Measurements from ENCODE around the gene ILK. TPM values are rescaled to one million over a fixed set of nuclear protein-coding genes. Genes with fewer than 3 reads are reported as not detected.

ILK gene
- total RNA-seq, 2 donors from 2014 or later, result 70.2 to 70.6 TPM

DNA sequence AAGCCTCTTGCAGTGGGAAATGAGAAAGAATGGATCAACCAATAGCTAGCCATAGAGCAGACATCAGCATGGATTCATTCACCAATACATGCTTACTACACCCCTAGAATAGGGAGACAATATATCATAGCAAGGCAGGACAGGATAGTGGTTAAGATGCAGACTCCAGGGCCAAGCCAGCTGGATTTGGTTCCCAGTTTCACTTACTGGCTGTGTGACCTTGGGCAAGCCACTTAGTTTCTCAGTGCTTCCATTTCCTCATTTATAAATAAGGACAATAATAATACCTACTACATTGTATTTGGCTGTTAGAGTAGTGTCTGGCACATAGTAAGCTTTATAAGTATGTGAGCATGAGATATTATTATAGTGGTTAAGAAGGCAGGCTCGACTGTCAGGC, 44.9 kb downstream of the ILK start:
- Mint-ChIP-seq H3K27ac (no peak overlapping the region), H3K27me3 (no peaks in the 10 kb centered on the region), H3K36me3 (ENCODE audit: low read depth) (no peaks in the 10 kb centered on the region), H3K4me1 (no peaks in the 10 kb centered on the region), H3K4me3 (no peak overlapping the region)
- no peak for DNase-seq
- no peaks in the 10 kb centered on the region for H3K9me3 ChIP-seq (ENCODE audit: control insufficient read depth, low read length, poor library complexity, severe bottlenecking)
- ATAC-seq, result no peak

GRCh38 chr11:6650104-6650503, 46.5 kb downstream of the ILK start:
- no peaks in the 10 kb centered on the region for H3K9me3 ChIP-seq (ENCODE audit: control insufficient read depth, low read length, poor library complexity, severe bottlenecking)
- H3K27ac Mint-ChIP-seq, result no peak overlapping the region
- no peaks in the 10 kb centered on the region for H3K4me1 Mint-ChIP-seq
- H3K27me3 Mint-ChIP-seq, result no peaks in the 10 kb centered on the region
- no peak overlapping the region for H3K4me3 Mint-ChIP-seq
- DNase-seq (no peak), ATAC-seq (no peak)
- H3K36me3 Mint-ChIP-seq (ENCODE audit: low read depth), result no peaks in the 10 kb centered on the region

DNA sequence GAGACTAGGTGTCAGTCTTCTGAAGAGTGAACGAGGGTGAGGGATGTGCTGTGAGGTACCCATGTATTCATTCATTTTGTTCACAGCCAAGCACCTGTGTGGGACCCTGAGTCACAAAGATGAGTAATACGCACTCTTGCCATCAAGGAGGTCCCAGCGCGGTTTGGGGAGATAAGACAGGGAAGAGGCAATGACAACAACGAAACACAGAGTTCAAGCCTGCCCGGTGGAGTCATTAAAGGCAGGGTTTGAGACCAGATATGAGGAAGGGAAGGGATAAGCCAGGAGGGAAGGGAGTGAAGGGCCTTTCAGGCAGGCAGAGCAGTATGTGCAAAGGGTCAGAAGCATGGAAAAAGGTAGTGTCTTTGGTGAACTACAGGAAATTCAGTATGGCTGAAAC, 47.4 kb downstream of the ILK start:
- DNase-seq (no peak), ATAC-seq (no peak)
- H3K36me3 Mint-ChIP-seq (ENCODE audit: low read depth), result peaks cover 1% of the 10 kb centered on the region
- no peaks in the 10 kb centered on the region for H3K27me3 Mint-ChIP-seq
- H3K4me1 Mint-ChIP-seq, result peaks cover 2% of the 10 kb centered on the region
- no peaks in the 10 kb centered on the region for H3K9me3 ChIP-seq (ENCODE audit: control insufficient read depth, low read length, poor library complexity, severe bottlenecking)
- no peak overlapping the region for H3K27ac Mint-ChIP-seq
- no peak overlapping the region for H3K4me3 Mint-ChIP-seq

DNA sequence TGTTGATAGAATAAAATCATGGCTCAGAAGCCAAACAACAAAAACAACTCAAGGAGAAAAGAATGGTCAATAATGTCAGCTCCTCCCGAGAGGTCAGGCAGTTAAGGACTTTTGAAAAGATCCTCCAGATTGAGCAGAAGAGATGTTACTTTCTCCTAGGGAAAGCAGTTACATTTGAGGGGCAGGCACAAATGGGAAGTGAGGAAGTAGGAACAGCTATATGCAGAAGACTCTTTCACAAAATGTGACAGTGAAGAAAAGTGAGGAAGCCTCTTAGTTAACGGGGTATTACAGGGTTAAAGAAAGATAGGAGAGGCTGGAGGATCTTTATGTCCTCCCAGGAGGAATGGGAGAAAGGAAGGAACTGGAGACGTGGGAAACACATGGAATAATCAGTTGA, 48.6 kb downstream of the ILK start:
- Mint-ChIP-seq H3K4me1 (peaks cover 11% of the 10 kb centered on the region), H3K27me3 (no peaks in the 10 kb centered on the region)
- no peak for ATAC-seq

DNA sequence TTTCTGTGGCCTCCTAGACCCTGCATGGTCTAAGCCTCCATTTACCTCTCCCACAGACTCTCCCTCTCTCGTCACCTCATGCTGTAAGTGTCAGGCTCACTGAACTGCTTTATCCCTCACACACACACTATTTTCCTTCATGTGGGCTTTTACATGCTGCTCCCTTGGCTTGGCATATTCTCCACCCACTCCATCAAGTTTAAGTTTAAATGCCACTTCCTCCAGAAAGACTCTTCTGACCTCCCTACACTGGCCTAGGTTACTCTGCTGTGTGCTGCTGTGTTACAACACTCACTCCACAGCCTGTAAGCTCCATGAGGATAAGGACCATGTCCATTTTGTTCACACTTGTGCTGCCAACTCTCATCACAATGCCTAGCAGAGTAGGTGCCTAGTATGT, 49.5 kb downstream of the ILK start:
- ATAC-seq (no peak), DNase-seq (no peak)
- peaks cover 11% of the 10 kb centered on the region for H3K4me1 Mint-ChIP-seq
- peaks cover 6% of the 10 kb centered on the region for H3K36me3 Mint-ChIP-seq (ENCODE audit: low read depth)
- H3K27ac Mint-ChIP-seq, result no peak overlapping the region
- H3K27me3 Mint-ChIP-seq, result no peaks in the 10 kb centered on the region
- no peak overlapping the region for H3K4me3 Mint-ChIP-seq
- H3K9me3 ChIP-seq (ENCODE audit: control insufficient read depth, low read length, poor library complexity, severe bottlenecking), result no peaks in the 10 kb centered on the region

More for the DNA sequence above, 48.6 kb downstream of the ILK start:
- no peak for DNase-seq
- H3K27ac Mint-ChIP-seq, result no peak overlapping the region
- no peaks in the 10 kb centered on the region for H3K9me3 ChIP-seq (ENCODE audit: control insufficient read depth, low read length, poor library complexity, severe bottlenecking)
- peaks cover 6% of the 10 kb centered on the region for H3K36me3 Mint-ChIP-seq (ENCODE audit: low read depth)
- H3K4me3 Mint-ChIP-seq, result no peak overlapping the region

DNA sequence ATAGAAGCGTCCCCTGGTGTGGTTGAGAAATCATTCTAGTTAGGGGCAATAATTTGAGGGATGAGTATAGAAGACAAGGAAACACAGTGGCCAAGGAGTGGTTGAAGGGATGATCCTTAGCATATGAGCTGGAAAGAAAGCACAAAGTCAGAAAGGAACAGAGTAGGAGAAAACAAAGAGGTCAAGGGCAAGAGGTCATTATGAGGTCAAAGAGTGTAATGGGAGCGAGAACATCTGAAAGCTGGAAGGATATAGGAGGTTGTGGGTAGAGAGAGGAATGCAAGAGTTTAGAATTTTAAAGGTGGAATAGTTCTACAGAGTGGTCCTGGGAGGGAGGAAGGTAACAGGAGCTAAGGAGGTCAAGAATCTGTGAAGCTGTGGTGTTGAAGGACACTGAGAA, 50.1 kb downstream of the ILK start:
- Mint-ChIP-seq H3K4me1 (peaks cover 11% of the 10 kb centered on the region), H3K36me3 (ENCODE audit: low read depth) (peaks cover 6% of the 10 kb centered on the region), H3K27ac (no peak overlapping the region), H3K4me3 (no peak overlapping the region), H3K27me3 (no peaks in the 10 kb centered on the region)
- no peaks in the 10 kb centered on the region for H3K9me3 ChIP-seq (ENCODE audit: control insufficient read depth, low read length, poor library complexity, severe bottlenecking)
- ATAC-seq (no peak), DNase-seq (no peak)

DNA sequence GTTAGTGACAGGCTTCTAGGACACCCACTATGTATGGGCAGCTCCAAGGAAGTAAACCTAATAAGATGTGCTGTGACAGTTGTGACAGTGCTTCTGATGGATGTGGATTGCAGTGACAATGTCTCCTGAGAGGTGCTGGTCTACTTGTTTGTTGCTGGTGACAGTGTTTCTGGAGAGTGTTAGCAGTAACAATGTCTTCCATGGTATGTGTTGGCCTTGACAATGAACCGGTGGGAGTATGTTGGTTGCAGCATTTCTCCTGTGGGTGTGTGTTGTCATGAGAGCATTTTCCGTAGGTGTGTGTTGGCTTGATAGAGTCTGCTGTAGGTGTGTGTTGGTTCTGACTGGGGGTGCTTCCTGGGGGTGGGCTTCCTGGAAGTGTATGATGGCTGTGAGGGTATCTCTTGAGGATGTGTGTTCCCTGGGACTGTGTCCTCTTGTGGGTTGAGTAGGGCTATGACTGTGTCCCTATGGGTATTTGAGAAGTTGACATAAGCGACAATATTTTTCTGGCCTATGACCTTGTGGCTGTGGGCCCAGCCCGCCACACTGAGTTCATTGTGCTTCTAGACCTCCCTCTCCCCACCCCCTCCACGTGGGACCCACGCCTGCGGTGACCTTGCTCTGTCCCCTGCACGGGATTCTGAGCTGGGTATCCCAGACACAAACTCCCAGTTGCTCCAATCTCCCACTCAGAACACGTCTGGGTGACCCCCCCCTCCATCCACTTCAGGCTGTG, 50.9 kb downstream of the ILK start:
- Mint-ChIP-seq H3K4me1 (peaks cover 11% of the 10 kb centered on the region), H3K27me3 (no peaks in the 10 kb centered on the region), H3K27ac (no peak overlapping the region), H3K4me3 (no peak overlapping the region), H3K36me3 (ENCODE audit: low read depth) (peaks cover 6% of the 10 kb centered on the region)
- ATAC-seq, result peak; percentile 17
- no peaks in the 10 kb centered on the region for H3K9me3 ChIP-seq (ENCODE audit: control insufficient read depth, low read length, poor library complexity, severe bottlenecking)
- no peak for DNase-seq

- H3K4me1 Mint-ChIP-seq, result peaks cover 11% of the 10 kb centered on the region
- H3K4me3 Mint-ChIP-seq, result no peak overlapping the region
- peak; percentile 62 for ATAC-seq
- H3K27ac Mint-ChIP-seq, result peak overlapping the region; percentile 48
- no peak for DNase-seq
- H3K9me3 ChIP-seq (ENCODE audit: control insufficient read depth, low read length, poor library complexity, severe bottlenecking), result no peaks in the 10 kb centered on the region
- no peaks in the 10 kb centered on the region for H3K27me3 Mint-ChIP-seq
- H3K36me3 Mint-ChIP-seq (ENCODE audit: low read depth), result peaks cover 6% of the 10 kb centered on the region
Observed at GRCh38 chr11:6655020-6655789, 51.6 kb downstream of the ILK start.

DNA sequence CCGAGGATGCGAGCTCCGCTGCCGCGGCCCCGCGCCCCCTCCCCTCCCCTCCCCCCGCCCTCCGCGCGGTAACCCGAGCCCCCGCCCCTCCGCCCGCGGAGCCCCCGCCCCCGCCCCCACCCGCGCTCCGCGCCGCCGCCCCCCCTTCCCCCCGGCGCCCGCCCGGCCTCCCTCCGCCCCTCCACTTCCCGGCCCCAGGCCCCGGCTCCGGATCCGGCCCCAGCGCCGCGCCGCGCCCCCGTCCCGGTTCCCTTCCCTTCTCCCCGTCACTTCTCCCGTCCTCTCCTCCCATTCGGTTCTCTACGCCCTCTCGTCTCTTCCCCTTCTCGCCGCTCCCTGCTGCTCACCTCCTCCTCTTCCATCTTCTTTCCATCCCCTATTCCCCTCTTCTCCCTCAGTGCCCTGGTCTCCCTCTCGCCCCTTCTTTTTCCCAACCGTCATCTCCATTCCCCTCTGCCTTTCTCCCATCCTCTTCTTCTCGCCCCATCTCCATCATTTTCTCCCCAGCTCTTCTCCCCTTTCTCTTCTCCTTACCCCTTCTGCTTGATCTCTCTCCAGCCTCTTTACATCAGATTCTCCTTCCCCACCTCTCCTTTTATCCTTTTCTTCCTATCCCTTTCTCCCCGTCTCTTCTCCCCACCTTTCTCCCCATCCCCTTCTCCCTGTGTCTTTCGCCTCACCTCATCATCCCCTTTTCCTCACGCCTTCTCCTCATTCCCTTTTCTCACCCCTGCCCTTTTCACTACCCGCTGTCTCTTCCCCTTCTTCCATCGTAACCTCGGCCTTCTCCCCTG, 52.4 kb downstream of the ILK start, which contains the start of gene DCHS1:
Gene DCHS1, minus strand, starts transcription at position 20 of the 794 bp plus-strand sequence. CDS start 14,196 bp downstream, outside the sequence.
- no peaks in the 10 kb centered on the region for H3K9me3 ChIP-seq (ENCODE audit: control insufficient read depth, low read length, poor library complexity, severe bottlenecking)
- peak in 2 of 3 donors; percentile 20 to 43 for DNase-seq
- Mint-ChIP-seq H3K4me1 (peaks cover 11% of the 10 kb centered on the region), H3K4me3 (peak within 1 kb of the TSS; percentile 92), H3K27ac (peak within 1 kb of the TSS; percentile 48), H3K36me3 (ENCODE audit: low read depth) (peaks cover 6% of the 10 kb centered on the region), H3K27me3 (no peaks in the 10 kb centered on the region)
- ATAC-seq, result peak; percentile 28

DNA sequence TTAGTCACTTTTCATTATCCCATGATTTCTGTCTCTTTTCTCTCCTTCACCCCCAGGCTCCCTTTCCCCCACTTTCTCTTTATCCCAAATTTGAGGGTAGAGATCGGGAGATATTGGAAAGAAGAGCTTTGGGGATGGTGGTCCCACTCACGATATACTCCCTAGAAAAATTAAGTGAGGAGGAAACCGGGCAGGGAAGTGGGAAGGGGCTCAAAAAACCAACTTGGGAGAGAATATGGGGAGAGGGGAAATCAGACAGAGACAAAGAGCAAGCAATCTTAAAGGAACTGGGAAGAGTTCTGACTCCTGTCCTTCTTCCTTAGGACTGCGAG, 53.0 kb downstream of the ILK start:
- Mint-ChIP-seq H3K36me3 (ENCODE audit: low read depth) (peaks cover 6% of the 10 kb centered on the region), H3K4me3 (peak overlapping the region; percentile 92), H3K27me3 (no peaks in the 10 kb centered on the region), H3K4me1 (peaks cover 11% of the 10 kb centered on the region), H3K27ac (peak overlapping the region; percentile 48)
- no peak for ATAC-seq
- DNase-seq, result no peak
- no peaks in the 10 kb centered on the region for H3K9me3 ChIP-seq (ENCODE audit: control insufficient read depth, low read length, poor library complexity, severe bottlenecking)

DNA sequence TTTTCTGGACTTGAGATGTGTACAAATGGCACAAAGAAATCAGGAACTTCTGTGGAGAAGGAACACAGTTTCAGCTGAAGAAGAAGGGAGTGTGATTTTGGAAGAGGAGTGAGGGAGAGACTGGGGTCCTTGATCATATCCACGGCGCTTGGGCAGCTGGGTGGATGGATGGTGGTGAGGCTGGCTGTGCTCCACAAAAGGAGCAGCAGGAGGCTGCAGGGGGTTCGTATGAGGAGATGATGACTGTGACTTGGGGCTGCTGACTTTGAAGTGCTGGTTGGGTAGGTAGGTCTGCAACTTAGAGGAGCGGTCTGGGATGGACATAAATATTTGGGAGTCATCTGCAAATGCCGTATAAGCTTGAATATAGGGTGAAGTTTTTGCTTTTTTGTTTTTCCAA, 53.4 kb downstream of the ILK start:
- Mint-ChIP-seq H3K36me3 (ENCODE audit: low read depth) (peaks cover 6% of the 10 kb centered on the region), H3K4me1 (peaks cover 11% of the 10 kb centered on the region), H3K4me3 (peak overlapping the region; percentile 43), H3K27me3 (no peaks in the 10 kb centered on the region), H3K27ac (peak overlapping the region; percentile 48)
- no peak for ATAC-seq
- no peaks in the 10 kb centered on the region for H3K9me3 ChIP-seq (ENCODE audit: control insufficient read depth, low read length, poor library complexity, severe bottlenecking)
- DNase-seq, result no peak

DNA sequence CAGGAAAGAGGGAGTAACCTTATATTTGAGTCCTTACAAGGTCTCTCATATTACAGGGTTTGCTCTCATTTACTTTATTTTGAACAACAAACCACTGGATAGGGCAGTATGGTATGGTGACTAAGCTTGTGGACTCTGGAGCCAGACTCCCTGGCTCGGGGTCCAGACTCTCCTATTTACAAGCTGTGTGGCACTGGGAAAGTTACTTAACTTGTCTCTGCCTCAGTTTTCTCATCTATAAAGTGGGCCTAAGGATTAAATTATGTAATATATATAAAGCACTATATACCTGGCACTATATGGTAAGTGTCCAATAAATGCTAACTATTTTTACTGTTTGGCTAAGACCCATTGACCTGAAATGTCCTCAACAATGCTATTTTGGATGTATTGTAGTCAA, 53.8 kb downstream of the ILK start:
- no peaks in the 10 kb centered on the region for H3K27me3 Mint-ChIP-seq
- H3K4me3 Mint-ChIP-seq, result peak overlapping the region; percentile 43
- DNase-seq, result no peak
- peaks cover 11% of the 10 kb centered on the region for H3K4me1 Mint-ChIP-seq
- H3K36me3 Mint-ChIP-seq (ENCODE audit: low read depth), result peaks cover 6% of the 10 kb centered on the region
- H3K27ac Mint-ChIP-seq, result no peak overlapping the region
- no peaks in the 10 kb centered on the region for H3K9me3 ChIP-seq (ENCODE audit: control insufficient read depth, low read length, poor library complexity, severe bottlenecking)
- no peak for ATAC-seq

- H3K27me3 Mint-ChIP-seq, result no peaks in the 10 kb centered on the region
- peaks cover 11% of the 10 kb centered on the region for H3K4me1 Mint-ChIP-seq
- H3K4me3 Mint-ChIP-seq, result no peak overlapping the region
- no peak for ATAC-seq
- H3K9me3 ChIP-seq (ENCODE audit: control insufficient read depth, low read length, poor library complexity, severe bottlenecking), result no peaks in the 10 kb centered on the region
- no peak overlapping the region for H3K27ac Mint-ChIP-seq
- peaks cover 6% of the 10 kb centered on the region for H3K36me3 Mint-ChIP-seq (ENCODE audit: low read depth)
- DNase-seq, result no peak
Observed at GRCh38 chr11:6658647-6659046, 55.1 kb downstream of the ILK start.
